ENCODE measurements around the gene COL6A5. TPM values are rescaled to one million over a fixed set of nuclear protein-coding genes. Genes with fewer than 3 reads are reported as not detected.

COL6A5 gene
- total RNA-seq = not detected in 2 replicates

GRCh38 chr3:130345487-130346079, at the start of gene COL6A5:
Gene COL6A5 (plus strand): TSS chr3:130345672. CDS start chr3:130373639, 27,967 bp downstream.

GRCh38 chr3:130516645-130517512, 171.4 kb downstream of the COL6A5 start, which contains the start of gene COL6A6:
Gene COL6A6 (plus strand): TSS chr3:130517177. CDS start chr3:130560365, 43,188 bp downstream.

Other genes starting within 250 kb of the COL6A5 start
- not detected in 2 replicates for gene COL6A6, start 171.5 kb downstream of the COL6A5 start, total RNA-seq

All from tracheal epithelial cell (primary cell).